C4-2B (cell line): ENCODE data around the gene LIMCH1.

Experiments
- CTCF ChIP-seq: fragments of 450-650 bp; conservative IDR thresholded peaks from 2 replicates; pipeline ENCODE4 v1.5.1; 2017; ENCODE audit warnings: mild to moderate bottlenecking
- ZFX ChIP-seq: fragments of 450-650 bp; IDR thresholded peaks from 2 replicates; pipeline ENCODE4 v1.6.1; 2017

GRCh38 chr4:41550308-41550707 lies 12.4 kb downstream of the LIMCH1 start:
- TF ChIP-seq CTCF (no peak), ZFX (no peak)
